ENCODE data around the gene ITSN2. TPM values are rescaled to one million over a fixed set of nuclear protein-coding genes. Genes with fewer than 3 reads are reported as not detected.

Gene ITSN2
- polyA plus RNA-seq, 1 donor (not counting 4 experiments of a cell fraction or from before 2014, with no cell fraction given) = 19.7 TPM

GRCh38 chr2:24237313-24237712 lies 123.0 kb downstream of the ITSN2 start:
- Histone ChIP-seq H3K4me1 (ENCODE audit: control insufficient read depth, extremely low read depth, insufficient read depth, low read length) (no peaks in the 10 kb centered on the region), H3K36me3 (ENCODE audit: control insufficient read depth in 2 of 2, extremely low read depth in 1 of 2, insufficient read depth in 2 of 2, low read length in 2 of 2) (no peaks in the 10 kb centered on the region), H3K9ac (ENCODE audit: control insufficient read depth, extremely low read depth, insufficient read depth, low read length) (no peak overlapping the region), H3K27me3 (ENCODE audit: control insufficient read depth, extremely low read depth, insufficient read depth, low read length) (no peaks in the 10 kb centered on the region), H3K9me3 (ENCODE audit: control insufficient read depth, low read depth, low read length) (no peaks in the 10 kb centered on the region), H3K4me3 (ENCODE audit: control insufficient read depth in 2 of 3, extremely low read depth in 1 of 3, insufficient read depth in 2 of 3, low read depth in 1 of 3, low read length in 3 of 3) (no peak overlapping the region), H2AFZ (ENCODE audit: control insufficient read depth, low read length) (no peak overlapping the region), H3K4me2 (ENCODE audit: control insufficient read depth, extremely low read depth, insufficient read depth, low read depth, low read length) (no peak overlapping the region), H4K20me1 (ENCODE audit: control insufficient read depth, extremely low read depth, insufficient read depth, low read length) (no peaks in the 10 kb centered on the region), H3K79me2 (ENCODE audit: control insufficient read depth, insufficient read depth, low read length) (no peaks in the 10 kb centered on the region), H3K9me1 (ENCODE audit: control insufficient read depth, extremely low read depth, insufficient read depth, low read length) (no peaks in the 10 kb centered on the region), H3K27ac (ENCODE audit: control insufficient read depth, insufficient read depth, low read length) (no peak overlapping the region)
- dilution Hi-C loops (cut with MboI; ENCODE audit: extremely low pct_ligation_motif_present, low sequenced_read_pairs) = no loop called here
- DNase-seq (ENCODE audit: low read depth, low spot score) = no peak
- FAIRE-seq = no peak
- TF ChIP-seq EZH2 (IDR thresholded peaks at IDR 0.05; ENCODE audit: low read length) = no peak
- no peak for TF ChIP-seq CTCF (optimal IDR thresholded peaks at IDR 0.05 in 1 of 3, IDR thresholded peaks at IDR 0.05 in 1 of 3, conservative IDR thresholded peaks at IDR 0.05 in 1 of 3; ENCODE audit: extremely low read depth in 1 of 3, insufficient read depth in 2 of 3, low read length in 3 of 3)

GRCh38 chr2:24233321-24233720 lies 127.0 kb downstream of the ITSN2 start:
- no peaks in the 10 kb centered on the region for H4K20me1 ChIP-seq (ENCODE audit: control insufficient read depth, extremely low read depth, insufficient read depth, low read length)
- no peaks in the 10 kb centered on the region for H3K79me2 ChIP-seq (ENCODE audit: control insufficient read depth, insufficient read depth, low read length)
- H3K36me3 ChIP-seq (ENCODE audit: control insufficient read depth in 2 of 2, extremely low read depth in 1 of 2, insufficient read depth in 2 of 2, low read length in 2 of 2) = no peaks in the 10 kb centered on the region
- no peaks in the 10 kb centered on the region for H3K4me1 ChIP-seq (ENCODE audit: control insufficient read depth, extremely low read depth, insufficient read depth, low read length)
- H3K4me3 ChIP-seq (ENCODE audit: control insufficient read depth in 2 of 3, extremely low read depth in 1 of 3, insufficient read depth in 2 of 3, low read depth in 1 of 3, low read length in 3 of 3) = no peak overlapping the region
- H3K9me3 ChIP-seq (ENCODE audit: control insufficient read depth, low read depth, low read length) = no peaks in the 10 kb centered on the region
- no peak for FAIRE-seq
- no peaks in the 10 kb centered on the region for H3K9me1 ChIP-seq (ENCODE audit: control insufficient read depth, extremely low read depth, insufficient read depth, low read length)
- DNase-seq (ENCODE audit: low read depth, low spot score) = no peak
- H3K27ac ChIP-seq (ENCODE audit: control insufficient read depth, insufficient read depth, low read length) = no peak overlapping the region
- H3K27me3 ChIP-seq (ENCODE audit: control insufficient read depth, extremely low read depth, insufficient read depth, low read length) = no peaks in the 10 kb centered on the region
- dilution Hi-C loops (cut with MboI; ENCODE audit: extremely low pct_ligation_motif_present, low sequenced_read_pairs) = no loop called here
- H3K9ac ChIP-seq (ENCODE audit: control insufficient read depth, extremely low read depth, insufficient read depth, low read length) = no peak overlapping the region
- H2AFZ ChIP-seq (ENCODE audit: control insufficient read depth, low read length) = no peak overlapping the region
- no peak for TF ChIP-seq EZH2 (IDR thresholded peaks at IDR 0.05; ENCODE audit: low read length)
- no peak for TF ChIP-seq CTCF (optimal IDR thresholded peaks at IDR 0.05 in 1 of 3, IDR thresholded peaks at IDR 0.05 in 1 of 3, conservative IDR thresholded peaks at IDR 0.05 in 1 of 3; ENCODE audit: extremely low read depth in 1 of 3, insufficient read depth in 2 of 3, low read length in 3 of 3)
- no peak overlapping the region for H3K4me2 ChIP-seq (ENCODE audit: control insufficient read depth, extremely low read depth, insufficient read depth, low read depth, low read length)

Data from keratinocyte (primary cell).